Measurements from ENCODE around the gene MBOAT1. TPM values are rescaled to one million over a fixed set of nuclear protein-coding genes. Genes with fewer than 3 reads are reported as not detected.

MBOAT1 gene
- total and polyA plus RNA-seq, 8 donors: 2.4 to 47.2 (median 12.2) TPM

GRCh38 chr6:20128018-20128417 is 84.3 kb downstream of the MBOAT1 start:
- Histone ChIP-seq H3K4me1 (peaks cover 0 to 27% (median 12%) of the 10 kb centered on the region in 4 donors), H3K27ac (peak overlapping the region in 2 of 5 donors; percentile 23 to 29), H3K4me3 (no peak overlapping the region), H3K9me3 (no peaks in the 10 kb centered on the region), H3K27me3 (no peaks in the 10 kb centered on the region), H3K36me3 (peaks cover 13 to 47% (median 19%) of the 10 kb centered on the region in 4 donors)
- DNase-seq: no peak
- 61 to 100% (median 92%) methylated on average over 3 of the region's 3 CpGs for WGBS, 5 donors
- intact Hi-C loops (cut with DNase I; ENCODE audit: low total_unique reads): no loop called here
- no peak for TF ChIP-seq EP300 (IDR thresholded peaks at IDR 0.05)

GRCh38 chr6:20126789-20127653 is 85.2 kb downstream of the MBOAT1 start:
- intact Hi-C loops (cut with DNase I; ENCODE audit: low total_unique reads): no loop called here

GRCh38 chr6:20126102-20126752 is 86.0 kb downstream of the MBOAT1 start:
- Histone ChIP-seq H3K9me3 (no peaks in the 10 kb centered on the region), H3K4me3 (no peak overlapping the region), H3K27ac (peak overlapping the region in 4 of 5 donors; percentile 28 to 68 (median 42)), H3K4me1 (peaks cover 0 to 26% (median 12%) of the 10 kb centered on the region in 4 donors), H3K27me3 (no peaks in the 10 kb centered on the region), H3K36me3 (peaks cover 13 to 60% (median 30%) of the 10 kb centered on the region in 4 donors)
- WGBS, 5 donors: 58 to 67% (median 61%) methylated on average over 3 of the region's 3 CpGs
- intact Hi-C loops (cut with DNase I; ENCODE audit: low total_unique reads): no loop called here
- peak in 1 of 2 donors; percentile 14 for DNase-seq
- TF ChIP-seq POLR2A (IDR thresholded peaks at IDR 0.05) (no peak), POLR2AphosphoS5 (IDR thresholded peaks at IDR 0.05) (no peak), CTCF (IDR thresholded peaks at IDR 0.05) (no peak), EP300 (IDR thresholded peaks at IDR 0.05) (no peak)

More at GRCh38 chr6:20126789-20127653, 85.2 kb downstream of the MBOAT1 start:
- TF ChIP-seq POLR2AphosphoS5 (IDR thresholded peaks at IDR 0.05) (peak in 1 of 3 donors; percentile 56), EP300 (IDR thresholded peaks at IDR 0.05) (no peak), CTCF (IDR thresholded peaks at IDR 0.05) (peak in 5 of 7 experiments; percentile 75 to 91 (median 81)), POLR2A (IDR thresholded peaks at IDR 0.05) (no peak)
- H3K27ac ChIP-seq: peak overlapping the region; percentile 30 to 68 (median 56)
- WGBS, 5 donors: 28 to 45% (median 33%) methylated on average over 18 of the region's 18 CpGs
- H3K27me3 ChIP-seq: no peaks in the 10 kb centered on the region
- peak; percentile 77 to 90 for DNase-seq
- H3K9me3 ChIP-seq: no peaks in the 10 kb centered on the region
- peaks cover 0 to 27% (median 12%) of the 10 kb centered on the region in 4 donors for H3K4me1 ChIP-seq
- peaks cover 13 to 54% (median 22%) of the 10 kb centered on the region in 4 donors for H3K36me3 ChIP-seq
- H3K4me3 ChIP-seq: no peak overlapping the region

- H3K4me3 ChIP-seq: no peak overlapping the region
- H3K27ac ChIP-seq: no peak overlapping the region
- TF ChIP-seq CTCF (IDR thresholded peaks at IDR 0.05): no peak
- no peak for TF ChIP-seq EP300 (IDR thresholded peaks at IDR 0.05)
- TF ChIP-seq POLR2A (IDR thresholded peaks at IDR 0.05): no peak
- TF ChIP-seq POLR2AphosphoS5 (IDR thresholded peaks at IDR 0.05): no peak
- DNase-seq: no peak
- H3K4me1 ChIP-seq: peaks cover 0 to 21% (median 12%) of the 10 kb centered on the region in 4 donors
- H3K9me3 ChIP-seq: no peaks in the 10 kb centered on the region
- intact Hi-C loops (cut with DNase I; ENCODE audit: low total_unique reads): no loop called here
- whole genome bisulfite sequencing, 5 donors: 55 to 78% (median 76%) methylated on average over 3 of the region's 3 CpGs
- peaks cover 13 to 72% (median 42%) of the 10 kb centered on the region in 4 donors for H3K36me3 ChIP-seq
- H3K27me3 ChIP-seq: no peaks in the 10 kb centered on the region
Measured at GRCh38 chr6:20124545-20124944, 87.7 kb downstream of the MBOAT1 start.

Data from stomach (tissue), 9 donors.